Measurements from ENCODE around the gene KCNH6.

Gene KCNH6

DNA sequence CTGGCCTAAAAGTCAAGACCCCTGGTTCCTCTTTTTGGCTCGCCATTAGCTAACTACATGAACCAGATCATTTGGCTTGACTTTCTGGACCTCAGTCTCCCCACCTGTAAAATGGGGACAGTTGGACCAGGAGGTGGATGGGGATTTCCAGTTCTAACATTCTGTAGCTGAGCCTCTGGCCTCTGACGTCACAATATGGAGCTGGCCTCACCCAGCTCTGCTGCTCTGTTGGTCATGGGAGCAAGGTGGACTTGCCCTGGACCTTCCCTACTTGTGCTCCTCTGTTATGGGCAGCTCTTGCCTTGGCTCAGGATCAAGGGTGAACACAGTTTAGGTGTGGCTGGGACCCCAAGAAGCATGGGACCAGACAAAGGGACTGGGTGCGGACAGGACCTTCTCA is 16.5 kb upstream of the KCNH6 start:
- TF ChIP-seq CTCF (IDR thresholded peaks at IDR 0.05; ENCODE audit: low read depth, low read length, missing control alignments): no peak
- H3K4me3 ChIP-seq (replicated peaks; ENCODE audit: low read depth, low read length): no peak overlapping the region
- DNase-seq (ENCODE audit: extremely low read depth, low read depth): no peak

DNA sequence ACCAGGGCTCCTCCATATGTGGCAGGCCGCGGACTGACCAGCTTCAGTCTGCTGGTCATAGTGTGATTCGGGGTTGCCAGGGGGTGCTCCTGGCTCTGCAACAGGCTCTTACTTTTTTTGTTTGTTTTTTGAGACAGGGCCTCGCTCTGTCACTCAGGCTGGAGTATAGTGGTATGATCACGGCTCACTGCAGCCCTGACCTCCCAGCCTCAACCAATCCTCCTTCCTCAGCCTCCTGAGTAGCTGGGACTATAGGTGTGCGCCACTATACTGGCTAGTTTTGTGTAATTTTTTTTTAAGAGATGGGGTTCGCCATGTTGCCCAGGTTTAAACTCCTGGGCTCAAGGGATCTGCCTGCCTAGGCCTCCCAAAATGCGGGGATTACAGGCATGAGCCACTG is 11.8 kb upstream of the KCNH6 start:
- no peak for DNase-seq (ENCODE audit: extremely low read depth, low read depth)
- TF ChIP-seq CTCF (IDR thresholded peaks at IDR 0.05; ENCODE audit: low read depth, low read length, missing control alignments): no peak
- H3K4me3 ChIP-seq (replicated peaks; ENCODE audit: low read depth, low read length): no peak overlapping the region

- no peak for DNase-seq (ENCODE audit: extremely low read depth, low read depth)
- no peak for TF ChIP-seq CTCF (IDR thresholded peaks at IDR 0.05; ENCODE audit: low read depth, low read length, missing control alignments)
- no peak overlapping the region for H3K4me3 ChIP-seq (replicated peaks; ENCODE audit: low read depth, low read length)
Observed at GRCh38 chr17:63512388-63512787, 10.8 kb upstream of the KCNH6 start.

- H3K4me3 ChIP-seq (replicated peaks; ENCODE audit: low read depth, low read length): no peak overlapping the region
- no peak for DNase-seq (ENCODE audit: extremely low read depth, low read depth)
- no peak for TF ChIP-seq CTCF (IDR thresholded peaks at IDR 0.05; ENCODE audit: low read depth, low read length, missing control alignments)
Observed at GRCh38 chr17:63512896-63513644, 10.1 kb upstream of the KCNH6 start.

- H3K4me3 ChIP-seq (replicated peaks; ENCODE audit: low read depth, low read length): no peak overlapping the region
- TF ChIP-seq CTCF (IDR thresholded peaks at IDR 0.05; ENCODE audit: low read depth, low read length, missing control alignments): no peak
- DNase-seq (ENCODE audit: extremely low read depth, low read depth): no peak
Observed at GRCh38 chr17:63514477-63514876, 8.7 kb upstream of the KCNH6 start.

DNA sequence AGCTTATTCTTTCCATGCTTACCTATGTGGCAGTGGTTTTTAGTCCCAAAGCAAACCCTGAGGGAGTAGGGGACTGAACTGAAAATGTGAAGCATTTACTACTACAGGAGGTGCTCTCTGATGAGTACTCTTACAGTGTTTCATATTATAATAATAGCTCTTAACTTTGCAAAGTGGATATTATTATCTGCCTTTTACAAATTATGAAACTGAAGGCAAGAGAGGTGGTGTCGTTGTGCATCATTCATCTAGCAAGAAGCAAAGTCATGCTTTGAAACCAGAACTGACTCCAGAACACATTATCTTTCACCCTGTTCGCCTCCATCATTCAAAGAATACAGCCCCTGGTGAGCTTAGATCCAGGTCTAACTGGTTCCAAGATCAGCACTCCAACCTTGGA is 8.2 kb upstream of the KCNH6 start:
- TF ChIP-seq CTCF (IDR thresholded peaks at IDR 0.05; ENCODE audit: low read depth, low read length, missing control alignments): no peak
- no peak overlapping the region for H3K4me3 ChIP-seq (replicated peaks; ENCODE audit: low read depth, low read length)
- no peak for DNase-seq (ENCODE audit: extremely low read depth, low read depth)

DNA sequence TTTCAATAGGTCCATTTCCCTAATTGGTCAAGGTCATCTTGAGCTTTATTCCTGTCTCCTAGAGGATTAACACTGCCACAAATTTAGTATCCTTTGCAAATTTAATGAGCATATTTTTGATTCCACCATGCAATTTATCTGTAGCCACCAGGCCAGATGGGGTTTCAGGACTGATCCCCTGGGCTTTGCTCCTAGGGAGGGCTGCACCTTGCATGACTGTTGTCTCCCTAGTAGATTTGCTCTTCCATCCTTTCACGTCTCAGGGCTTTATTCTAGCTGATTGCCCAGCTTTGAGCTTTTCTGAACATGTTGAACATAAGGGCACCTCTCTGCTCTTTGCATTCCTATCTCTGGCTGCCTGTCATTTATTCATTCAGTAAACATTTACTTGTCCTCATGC is 7.7 kb upstream of the KCNH6 start:
- no peak for TF ChIP-seq CTCF (IDR thresholded peaks at IDR 0.05; ENCODE audit: low read depth, low read length, missing control alignments)
- H3K4me3 ChIP-seq (replicated peaks; ENCODE audit: low read depth, low read length): no peak overlapping the region
- DNase-seq (ENCODE audit: extremely low read depth, low read depth): no peak
